Panc1 (cell line): ENCODE data around the gene AKAP1. TPM values are rescaled to one million over a fixed set of nuclear protein-coding genes. Genes with fewer than 3 reads are reported as not detected.

Experiments
- ATAC-seq: fragments of 200-7000 bp; cut with Tn5 transposase; 2 replicates; pipeline ENCODE4 v1.9.1; 2020; ENCODE audit warnings: mild to moderate bottlenecking, moderate library complexity
- BruUV-seq: library from RNA; stranded (reverse); fragments of 400-500 nt; replicated peaks from 2 replicates; lab custom pipeline; 2021; lab: Mats Ljungman, UMichigan
- CTCF ChIA-PET: fragments of 300-600 bp; sonication (Branson Sonifier 250); formaldehyde crosslinking; loops from one replicate; lab custom pipeline; 2022; ENCODE audit warnings: antibody characterized with exemption; lab: Charles Lee
- POLR2A ChIA-PET: fragments of 300-600 bp; sonication (Branson Sonifier 250); formaldehyde crosslinking; loops from one replicate; lab custom pipeline; 2022; ENCODE audit warnings: antibody characterized with exemption; lab: Charles Lee
- DNase-seq: peaks from one replicate; pipeline ENCODE4 v3.0.0-alpha.2; 2010; ENCODE audit warnings: low read depth, low spot score
- H3K27ac ChIP-seq: 2 replicates; pipeline ENCODE4 v1.5.1; 2011; ENCODE audit warnings: mild to moderate bottlenecking, low read length, inconsistent platforms
- H3K27me3 ChIP-seq: fragments of 200-500 bp; sonication (Bioruptor generic); 2 replicates; pipeline ENCODE4 v1.6.0; 2014; ENCODE audit warnings: low read length, inconsistent platforms; ENCODE audit not compliant: control insufficient read depth, insufficient read depth
- H3K36me3 ChIP-seq: fragments of 200-500 bp; sonication (Bioruptor generic); 2 replicates; pipeline ENCODE4 v1.5.1; 2014; ENCODE audit warnings: inconsistent platforms, mild to moderate bottlenecking, low read length, moderate library complexity; ENCODE audit not compliant: control insufficient read depth, insufficient read depth
- H3K4me1 ChIP-seq: 2 replicates; pipeline ENCODE4 v1.5.1; 2011; ENCODE audit warnings: inconsistent platforms, mild to moderate bottlenecking, low read length, moderate library complexity; ENCODE audit not compliant: control insufficient read depth, insufficient read depth
- H3K4me3 ChIP-seq, 2 experiments: 2 replicates each; pipeline ENCODE4 v1.5.1; 2011 to 2012; ENCODE audit warnings: low read depth in 2 of 2, low read length in 2 of 2, mild to moderate bottlenecking in 2 of 2, inconsistent platforms in 1 of 2, moderate library complexity in 1 of 2
- H3K9me3 ChIP-seq: fragments of 200-500 bp; sonication (Bioruptor generic); 2 replicates; pipeline ENCODE4 v1.5.1; 2014; ENCODE audit warnings: low read depth, mild to moderate bottlenecking, inconsistent platforms, low read length, moderate library complexity; ENCODE audit not compliant: control insufficient read depth, insufficient read depth
- CTCF ChIP-seq: fragments of 450-650 bp; IDR thresholded peaks from 2 replicates; pipeline ENCODE4 v1.5.1; 2017; ENCODE audit warnings: mild to moderate bottlenecking
- POLR2AphosphoS5 ChIP-seq: IDR thresholded peaks from 2 replicates; pipeline ENCODE4 v1.6.1; 2012; ENCODE audit warnings: mild to moderate bottlenecking, low read depth, low read length, moderate library complexity
- REST ChIP-seq, 2 experiments: IDR thresholded peaks; 2 replicates each; pipeline ENCODE4 v1.6.1; 2011 to 2012; ENCODE audit warnings: low read depth in 2 of 2, control low read depth in 1 of 2, low read length in 1 of 2, mild to moderate bottlenecking in 1 of 2, moderate library complexity in 1 of 2; ENCODE audit not compliant: insufficient read depth in 1 of 2
- SIN3A ChIP-seq: IDR thresholded peaks from 2 replicates; pipeline ENCODE4 v1.6.1; 2012; ENCODE audit warnings: low read depth, mild to moderate bottlenecking, low read length, moderate library complexity, borderline replicate concordance; ENCODE audit not compliant: insufficient read depth
- TCF7L2 ChIP-seq: IDR thresholded peaks from 2 replicates; pipeline ENCODE4 v1.6.1; 2011; ENCODE audit warnings: mild to moderate bottlenecking, low read depth, low read length, inconsistent platforms
- in situ Hi-C: cut with HindIII; loops from 2 replicates; pipeline ENCODE4 v1.10.0; 2016; ENCODE audit warnings: low sequenced_read_pairs, low pct_unique_long_range_greater_than_20kb
- intact Hi-C: fragments of 100-400 bp; cut with micrococcal nuclease; formaldehyde crosslinking; loops from one replicate; pipeline ENCODE4 v1.10.0; 2022; ENCODE audit not compliant: unreplicated experiment
- total RNA-seq: library from RNA; stranded (reverse); gene quantifications from one replicate; pipeline ENCODE4 v1.2.1, GENCODE V29; 2021; ENCODE audit not compliant: unreplicated experiment

AKAP1 gene
- total RNA-seq, 1 experiment from 2014 or later: 52.7 TPM

DNA sequence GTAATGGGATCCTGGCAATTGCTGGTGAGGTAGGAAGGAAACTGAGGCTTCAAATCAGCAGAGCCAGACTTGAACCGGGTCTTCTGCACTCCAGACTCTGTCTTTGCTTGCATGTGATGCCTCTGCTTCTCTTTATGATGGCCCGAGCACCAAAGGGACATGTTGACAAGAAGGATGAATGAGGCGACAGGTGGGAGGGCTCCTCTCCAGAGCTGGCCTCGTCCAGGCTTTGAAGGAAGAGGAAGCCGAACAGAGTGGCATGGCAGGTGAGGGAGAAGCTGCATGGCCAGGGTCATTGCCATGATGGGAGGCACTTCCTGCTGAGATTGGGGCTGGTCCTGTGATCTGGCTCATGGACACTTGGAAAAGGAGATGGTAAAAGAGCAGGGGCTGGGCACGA, 40.8 kb downstream of the AKAP1 start:
- TF ChIP-seq CTCF (no peak), SIN3A (no peak), POLR2AphosphoS5 (no peak), REST (IDR thresholded peaks at IDR 0.05; ENCODE audit: insufficient read depth in 1 of 2, low read depth in 2 of 2, low read length in 1 of 2) (no peak), TCF7L2 (no peak)
- POLR2A ChIA-PET: no interaction called here
- Histone ChIP-seq H3K27me3 (no peaks in the 10 kb centered on the region), H3K9me3 (no peaks in the 10 kb centered on the region), H3K27ac (no peak overlapping the region), H3K4me1 (peaks cover 5% of the 10 kb centered on the region), H3K36me3 (0 out of 2 replicates have a peak, but pooled peaks cover 1% of the 10 kb centered on the region), H3K4me3 (no peak overlapping the region)
- in situ Hi-C loops: no loop called here
- DNase-seq (no peak), ATAC-seq (no peak)
- BruUV-seq: no TSS peak
- CTCF ChIA-PET: no interaction called here
- intact Hi-C loops: no loop called here

- H3K27me3 ChIP-seq: no peaks in the 10 kb centered on the region
- no peaks in the 10 kb centered on the region for H3K9me3 ChIP-seq
- in situ Hi-C loops: no loop called here
- peak; percentile 56 for DNase-seq
- peak; percentile 96 for ATAC-seq
- H3K4me3 ChIP-seq: peak overlapping the region; percentile 19 to 51; a peak in 3 of 4 replicates
- CTCF ChIA-PET: interaction anchor here (0.6 to 1.2 kb wide), 6 partner anchors 12 to 1684 kb away, joined by 3 to 4 read pairs (median 3); no protein-coding TSS in a partner anchor
- BruUV-seq: no TSS peak
- TF ChIP-seq CTCF (peak; percentile 94), TCF7L2 (no peak), SIN3A (no peak), POLR2AphosphoS5 (no peak)
- intact Hi-C loops: loop anchor here (2.0 to 10.0 kb wide), 3 partner anchors 464 to 702 kb away; no protein-coding TSS in a partner anchor
- peaks cover 6% of the 10 kb centered on the region for H3K4me1 ChIP-seq
- POLR2A ChIA-PET: no interaction called here
- no peaks in the 10 kb centered on the region for H3K36me3 ChIP-seq
- no peak overlapping the region for H3K27ac ChIP-seq
These were observed 45.8 kb downstream of the AKAP1 start for GRCh38 chr17:57130708-57131461.
